Mammary epithelial cell (primary cell): ENCODE data around the gene RPL39L.

Experiments
- CTCF ChIP-seq, 2 donors: IDR thresholded peaks in 1 of 2; conservative IDR thresholded peaks in 1 of 2; 2 replicates each; pipeline ENCODE4 v1.5.1; 2011 to 2012; ENCODE audit warnings: inconsistent platforms in 2 of 2, low read length in 2 of 2, mild to moderate bottlenecking in 2 of 2, control low read depth in 1 of 2, low read depth in 1 of 2; ENCODE audit not compliant: insufficient read depth in 1 of 2; ENCODE audit errors: extremely low read depth in 1 of 2
- EZH2 ChIP-seq: IDR thresholded peaks from 2 replicates; pipeline ENCODE4 v1.6.1; 2012; ENCODE audit warnings: low read length, inconsistent platforms, borderline replicate concordance

GRCh38 chr3:187085021-187085666, 54.2 kb downstream of the RPL39L start:
- TF ChIP-seq CTCF (conservative IDR thresholded peaks at IDR 0.05 in 1 of 2, IDR thresholded peaks at IDR 0.05 in 1 of 2; ENCODE audit: extremely low read depth in 1 of 2, insufficient read depth in 1 of 2, low read depth in 1 of 2, low read length in 2 of 2): no peak
- TF ChIP-seq EZH2: no peak
